Measurements from ENCODE around the gene CFAP45. TPM values are rescaled to one million over a fixed set of nuclear protein-coding genes. Genes with fewer than 3 reads are reported as not detected.

Gene CFAP45
- total and polyA plus RNA-seq, 9 donors, result 0.18 to 0.54 (median 0.43) TPM

- Histone ChIP-seq H3K27ac (ENCODE audit: low read length) (no peak overlapping the region), H3K9me3 (replicated peaks; ENCODE audit: control insufficient read depth, low read depth, low read length) (no peaks in the 10 kb centered on the region), H3K36me3 (ENCODE audit: control insufficient read depth, insufficient read depth, low read length) (no peaks in the 10 kb centered on the region), H3K4me1 (ENCODE audit: control insufficient read depth, insufficient read depth, low read length) (peaks cover 4% of the 10 kb centered on the region), H3K4me3 (ENCODE audit: low read length) (no peak overlapping the region), H3K27me3 (ENCODE audit: control insufficient read depth, insufficient read depth, low read length) (peaks cover 9% of the 10 kb centered on the region)
- no peak for DNase-seq
- WGBS (ENCODE audit: insufficient coverage), result no CpG with 5 or more reads among the region's 4 CpGs
Observed at GRCh38 chr1:159873530-159874143, 26.3 kb downstream of the CFAP45 start.

- no peaks in the 10 kb centered on the region for H3K36me3 ChIP-seq (ENCODE audit: control insufficient read depth, insufficient read depth, low read length)
- peaks cover 11% of the 10 kb centered on the region for H3K4me1 ChIP-seq (ENCODE audit: control insufficient read depth, insufficient read depth, low read length)
- H3K27ac ChIP-seq (ENCODE audit: low read length), result no peak overlapping the region
- peaks cover 9% of the 10 kb centered on the region for H3K27me3 ChIP-seq (ENCODE audit: control insufficient read depth, insufficient read depth, low read length)
- no peak for DNase-seq
- WGBS (ENCODE audit: insufficient coverage), result 89% methylated on average over 7 of the region's 15 CpGs
- no peak overlapping the region for H3K4me3 ChIP-seq (ENCODE audit: low read length)
- H3K9me3 ChIP-seq (replicated peaks; ENCODE audit: control insufficient read depth, low read depth, low read length), result no peaks in the 10 kb centered on the region
Observed at GRCh38 chr1:159872891-159873290, 27.1 kb downstream of the CFAP45 start.

- DNase-seq, result no peak
- WGBS (ENCODE audit: insufficient coverage), result 66% methylated on average over 3 of the region's 5 CpGs
- no peaks in the 10 kb centered on the region for H3K36me3 ChIP-seq (ENCODE audit: control insufficient read depth, insufficient read depth, low read length)
- no peak overlapping the region for H3K27ac ChIP-seq (ENCODE audit: low read length)
- H3K9me3 ChIP-seq (replicated peaks; ENCODE audit: control insufficient read depth, low read depth, low read length), result no peaks in the 10 kb centered on the region
- H3K4me1 ChIP-seq (ENCODE audit: control insufficient read depth, insufficient read depth, low read length), result peaks cover 26% of the 10 kb centered on the region
- peaks cover 9% of the 10 kb centered on the region for H3K27me3 ChIP-seq (ENCODE audit: control insufficient read depth, insufficient read depth, low read length)
- H3K4me3 ChIP-seq (ENCODE audit: low read length), result no peak overlapping the region
Observed at GRCh38 chr1:159870704-159871103, 29.3 kb downstream of the CFAP45 start.

- no peak for DNase-seq
- no peaks in the 10 kb centered on the region for H3K36me3 ChIP-seq (ENCODE audit: control insufficient read depth, insufficient read depth, low read length)
- H3K27ac ChIP-seq (ENCODE audit: low read length), result no peak overlapping the region
- no CpG with 5 or more reads among the region's 1 CpG for WGBS (ENCODE audit: insufficient coverage)
- peaks cover 9% of the 10 kb centered on the region for H3K27me3 ChIP-seq (ENCODE audit: control insufficient read depth, insufficient read depth, low read length)
- H3K9me3 ChIP-seq (replicated peaks; ENCODE audit: control insufficient read depth, low read depth, low read length), result no peaks in the 10 kb centered on the region
- H3K4me1 ChIP-seq (ENCODE audit: control insufficient read depth, insufficient read depth, low read length), result peaks cover 26% of the 10 kb centered on the region
- H3K4me3 ChIP-seq (ENCODE audit: low read length), result no peak overlapping the region
Observed at GRCh38 chr1:159869607-159870006, 30.4 kb downstream of the CFAP45 start.

- Histone ChIP-seq H3K4me3 (ENCODE audit: low read length) (no peak overlapping the region), H3K4me1 (ENCODE audit: control insufficient read depth, insufficient read depth, low read length) (peaks cover 26% of the 10 kb centered on the region), H3K27ac (ENCODE audit: low read length) (no peak overlapping the region), H3K9me3 (replicated peaks; ENCODE audit: control insufficient read depth, low read depth, low read length) (no peaks in the 10 kb centered on the region), H3K27me3 (ENCODE audit: control insufficient read depth, insufficient read depth, low read length) (peaks cover 9% of the 10 kb centered on the region), H3K36me3 (ENCODE audit: control insufficient read depth, insufficient read depth, low read length) (no peaks in the 10 kb centered on the region)
- WGBS (ENCODE audit: insufficient coverage), result 40% methylated on average over 1 of the region's 4 CpGs
- no peak for DNase-seq
Observed at GRCh38 chr1:159869173-159869572, 30.8 kb downstream of the CFAP45 start.

GRCh38 chr1:159868766-159869165, 31.2 kb downstream of the CFAP45 start:
- WGBS (ENCODE audit: insufficient coverage), result 60% methylated on average over 1 of the region's 3 CpGs
- H3K27ac ChIP-seq (ENCODE audit: low read length), result no peak overlapping the region

GRCh38 chr1:159867664-159868026, 32.3 kb downstream of the CFAP45 start:
- Histone ChIP-seq H3K4me3 (ENCODE audit: low read length) (no peak overlapping the region), H3K36me3 (ENCODE audit: control insufficient read depth, insufficient read depth, low read length) (no peaks in the 10 kb centered on the region), H3K9me3 (replicated peaks; ENCODE audit: control insufficient read depth, low read depth, low read length) (no peaks in the 10 kb centered on the region), H3K4me1 (ENCODE audit: control insufficient read depth, insufficient read depth, low read length) (peaks cover 26% of the 10 kb centered on the region), H3K27me3 (ENCODE audit: control insufficient read depth, insufficient read depth, low read length) (peaks cover 4% of the 10 kb centered on the region), H3K27ac (ENCODE audit: low read length) (no peak overlapping the region)
- peak; percentile 59 for DNase-seq
- WGBS (ENCODE audit: insufficient coverage), result 16% methylated on average over 4 of the region's 9 CpGs

More at GRCh38 chr1:159868766-159869165, 31.2 kb downstream of the CFAP45 start:
- Histone ChIP-seq H3K4me1 (ENCODE audit: control insufficient read depth, insufficient read depth, low read length) (peaks cover 26% of the 10 kb centered on the region), H3K4me3 (ENCODE audit: low read length) (no peak overlapping the region), H3K27me3 (ENCODE audit: control insufficient read depth, insufficient read depth, low read length) (peaks cover 9% of the 10 kb centered on the region), H3K36me3 (ENCODE audit: control insufficient read depth, insufficient read depth, low read length) (no peaks in the 10 kb centered on the region), H3K9me3 (replicated peaks; ENCODE audit: control insufficient read depth, low read depth, low read length) (no peaks in the 10 kb centered on the region)
- DNase-seq, result no peak

GRCh38 chr1:159866905-159867663, 32.9 kb downstream of the CFAP45 start:
- Histone ChIP-seq H3K27me3 (ENCODE audit: control insufficient read depth, insufficient read depth, low read length) (peaks cover 3% of the 10 kb centered on the region), H3K9me3 (replicated peaks; ENCODE audit: control insufficient read depth, low read depth, low read length) (no peaks in the 10 kb centered on the region), H3K36me3 (ENCODE audit: control insufficient read depth, insufficient read depth, low read length) (no peaks in the 10 kb centered on the region), H3K4me1 (ENCODE audit: control insufficient read depth, insufficient read depth, low read length) (peaks cover 26% of the 10 kb centered on the region), H3K27ac (ENCODE audit: low read length) (no peak overlapping the region), H3K4me3 (ENCODE audit: low read length) (no peak overlapping the region)
- 52% methylated on average over 8 of the region's 14 CpGs for WGBS (ENCODE audit: insufficient coverage)
- no peak for DNase-seq

GRCh38 chr1:159866066-159866465, 33.9 kb downstream of the CFAP45 start:
- 45% methylated on average over 1 of the region's 1 CpG for WGBS (ENCODE audit: insufficient coverage)
- Histone ChIP-seq H3K27ac (ENCODE audit: low read length) (no peak overlapping the region), H3K4me1 (ENCODE audit: control insufficient read depth, insufficient read depth, low read length) (peaks cover 26% of the 10 kb centered on the region)

GRCh38 chr1:159864262-159864661, 35.7 kb downstream of the CFAP45 start:
- Histone ChIP-seq H3K9me3 (replicated peaks; ENCODE audit: control insufficient read depth, low read depth, low read length) (no peaks in the 10 kb centered on the region), H3K27ac (ENCODE audit: low read length) (no peak overlapping the region), H3K4me1 (ENCODE audit: control insufficient read depth, insufficient read depth, low read length) (peaks cover 24% of the 10 kb centered on the region), H3K36me3 (ENCODE audit: control insufficient read depth, insufficient read depth, low read length) (no peaks in the 10 kb centered on the region), H3K4me3 (ENCODE audit: low read length) (no peak overlapping the region), H3K27me3 (ENCODE audit: control insufficient read depth, insufficient read depth, low read length) (no peaks in the 10 kb centered on the region)
- DNase-seq, result no peak
- WGBS (ENCODE audit: insufficient coverage), result 77% methylated on average over 2 of the region's 2 CpGs

More at GRCh38 chr1:159866066-159866465, 33.9 kb downstream of the CFAP45 start:
- H3K4me3 ChIP-seq (ENCODE audit: low read length), result no peak overlapping the region
- DNase-seq, result no peak
- no peaks in the 10 kb centered on the region for H3K36me3 ChIP-seq (ENCODE audit: control insufficient read depth, insufficient read depth, low read length)
- no peaks in the 10 kb centered on the region for H3K9me3 ChIP-seq (replicated peaks; ENCODE audit: control insufficient read depth, low read depth, low read length)
- no peaks in the 10 kb centered on the region for H3K27me3 ChIP-seq (ENCODE audit: control insufficient read depth, insufficient read depth, low read length)
